Measurements from ENCODE around the gene CASTOR1. TPM values are rescaled to one million over a fixed set of nuclear protein-coding genes. Genes with fewer than 3 reads are reported as not detected.

CASTOR1 gene
- total and polyA plus RNA-seq, 2 donors, result 7.5 to 21.7 TPM

DNA sequence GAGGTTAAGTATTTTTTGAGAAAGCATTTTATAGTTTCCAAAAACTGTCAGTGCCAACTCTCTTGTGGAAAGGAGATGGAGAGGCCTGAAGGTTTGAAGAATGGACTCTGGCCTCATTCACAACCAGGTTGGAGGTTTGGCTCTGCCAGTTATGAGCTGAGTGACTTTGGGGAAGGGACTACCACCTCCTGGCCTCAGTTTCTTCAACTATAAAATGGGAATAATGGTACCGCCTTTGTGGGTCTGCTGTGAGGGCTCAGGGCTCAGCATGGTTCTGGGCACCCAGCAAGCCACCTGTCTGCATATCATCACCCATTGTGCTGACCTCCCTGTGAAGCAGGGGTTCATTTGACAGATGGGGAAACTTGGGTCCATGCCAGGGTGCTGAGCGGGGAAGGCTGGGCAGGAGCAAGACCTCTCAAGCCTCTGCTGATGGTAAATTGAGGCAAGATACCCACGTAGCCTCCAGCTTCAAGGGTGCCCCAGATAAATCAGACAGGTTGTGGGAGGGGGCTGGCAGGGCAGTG is 39.2 kb downstream of the CASTOR1 start:
- H3K27ac ChIP-seq (ENCODE audit: low read depth), result no peak overlapping the region
- DNase-seq (ENCODE audit: extremely low spot score), result no peak
- WGBS, result 93% methylated on average over 3 of the region's 3 CpGs
- H3K36me3 ChIP-seq (ENCODE audit: insufficient read depth), result no peaks in the 10 kb centered on the region
- no peaks in the 10 kb centered on the region for H3K4me1 ChIP-seq (ENCODE audit: insufficient read depth)
- H3K4me3 ChIP-seq (ENCODE audit: low read depth, low read length), result no peak overlapping the region

DNA sequence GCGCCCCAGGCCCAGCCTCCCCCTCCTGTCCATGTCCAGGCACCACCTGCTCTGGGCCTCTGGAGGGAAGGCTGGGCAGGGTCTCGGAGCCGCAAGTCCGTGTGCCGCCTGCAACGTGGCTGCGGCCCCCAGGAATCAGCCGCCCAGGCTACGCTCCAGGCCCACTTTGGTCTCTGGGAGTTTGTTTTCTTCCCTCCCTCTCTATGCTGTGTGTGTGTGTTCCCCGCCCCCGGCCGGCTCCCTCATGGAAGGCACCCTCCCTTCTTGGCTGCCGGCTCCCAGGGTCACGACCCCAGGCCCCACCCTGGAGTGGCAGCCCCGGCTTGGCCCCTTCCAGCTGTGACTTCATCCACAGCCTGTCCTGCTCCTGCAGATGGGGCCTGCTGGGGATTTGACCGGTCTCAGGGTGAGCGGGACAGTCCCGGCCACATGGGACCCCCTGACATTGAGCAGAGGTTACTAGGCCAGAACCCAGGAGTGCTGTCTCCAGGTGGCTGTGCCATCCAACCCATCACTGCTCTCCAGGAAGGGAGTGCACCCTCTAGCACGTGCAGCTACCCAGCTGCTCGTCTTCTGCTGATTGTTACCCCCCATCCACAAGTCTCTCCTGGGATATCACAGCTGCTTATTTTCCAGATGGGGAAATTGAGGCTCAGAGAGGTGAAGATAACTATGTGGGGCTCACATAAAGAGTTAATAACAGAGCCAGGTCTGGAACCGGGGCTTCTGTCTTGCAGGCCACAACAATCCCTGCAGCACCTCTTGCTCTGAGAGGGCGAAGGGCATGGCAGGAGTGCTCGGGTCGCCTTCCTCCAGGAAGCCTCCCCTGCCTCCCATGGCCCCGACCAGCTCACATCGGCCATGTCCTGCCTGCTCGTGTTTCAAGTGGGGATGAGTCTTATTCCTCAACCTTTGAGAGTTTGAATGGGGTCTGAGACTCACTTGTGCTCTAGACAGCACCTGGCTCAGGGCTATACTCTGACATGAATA is 40.0 kb downstream of the CASTOR1 start:
- Histone ChIP-seq H3K36me3 (ENCODE audit: insufficient read depth) (no peaks in the 10 kb centered on the region), H3K4me1 (ENCODE audit: insufficient read depth) (no peaks in the 10 kb centered on the region), H3K27ac (ENCODE audit: low read depth) (no peak overlapping the region), H3K4me3 (ENCODE audit: low read depth, low read length) (no peak overlapping the region)
- no peak for DNase-seq (ENCODE audit: extremely low spot score)
- 64% methylated on average over 27 of the region's 27 CpGs for WGBS

DNA sequence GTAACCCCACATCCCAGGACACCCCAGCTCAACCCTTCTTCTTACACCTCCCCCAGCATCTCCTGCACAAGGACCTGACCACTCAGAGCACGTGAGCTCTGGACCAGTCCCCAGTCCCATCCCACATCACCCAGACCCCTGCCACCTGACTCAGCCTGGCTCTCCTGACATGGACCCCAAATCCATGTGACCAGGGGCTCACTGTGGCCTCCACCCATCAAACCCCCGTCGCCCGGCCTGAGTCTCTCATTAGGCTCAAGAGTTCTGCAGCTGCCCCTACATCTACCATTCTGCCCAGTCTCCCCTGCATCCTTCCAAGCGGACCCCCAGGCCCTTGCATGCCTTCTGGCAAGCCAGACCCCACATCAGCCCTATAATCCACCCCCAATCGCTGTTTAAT is 40.8 kb downstream of the CASTOR1 start:
- Histone ChIP-seq H3K27ac (ENCODE audit: low read depth) (no peak overlapping the region), H3K4me1 (ENCODE audit: insufficient read depth) (no peaks in the 10 kb centered on the region), H3K36me3 (ENCODE audit: insufficient read depth) (no peaks in the 10 kb centered on the region), H3K4me3 (ENCODE audit: low read depth, low read length) (no peak overlapping the region)
- no peak for DNase-seq (ENCODE audit: extremely low spot score)
- WGBS, result 60% methylated on average over 6 of the region's 6 CpGs

DNA sequence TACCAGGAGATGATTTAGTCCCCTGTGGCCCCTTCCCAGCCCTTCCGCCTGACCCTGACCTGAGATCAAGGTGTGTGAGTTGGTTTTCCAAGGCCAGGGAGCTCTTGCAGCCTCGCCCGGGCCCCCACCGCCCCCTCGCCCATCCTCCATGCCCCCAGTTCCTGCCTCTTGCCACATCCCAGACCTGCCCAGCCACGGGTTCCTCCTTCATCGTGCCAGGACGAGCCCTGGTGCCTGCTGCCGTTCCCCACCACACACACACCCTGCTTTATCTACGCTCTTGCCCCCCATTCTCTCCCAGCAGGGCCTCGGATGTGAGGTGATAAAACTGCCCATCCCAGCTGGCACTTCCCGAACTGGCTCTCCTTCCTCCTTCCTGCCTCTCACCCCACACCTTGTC is 41.3 kb downstream of the CASTOR1 start:
- Histone ChIP-seq H3K4me1 (ENCODE audit: insufficient read depth) (no peaks in the 10 kb centered on the region), H3K27ac (ENCODE audit: low read depth) (no peak overlapping the region), H3K36me3 (ENCODE audit: insufficient read depth) (no peaks in the 10 kb centered on the region), H3K4me3 (ENCODE audit: low read depth, low read length) (no peak overlapping the region)
- no peak for DNase-seq (ENCODE audit: extremely low spot score)
- 73% methylated on average over 12 of the region's 12 CpGs for WGBS

DNA sequence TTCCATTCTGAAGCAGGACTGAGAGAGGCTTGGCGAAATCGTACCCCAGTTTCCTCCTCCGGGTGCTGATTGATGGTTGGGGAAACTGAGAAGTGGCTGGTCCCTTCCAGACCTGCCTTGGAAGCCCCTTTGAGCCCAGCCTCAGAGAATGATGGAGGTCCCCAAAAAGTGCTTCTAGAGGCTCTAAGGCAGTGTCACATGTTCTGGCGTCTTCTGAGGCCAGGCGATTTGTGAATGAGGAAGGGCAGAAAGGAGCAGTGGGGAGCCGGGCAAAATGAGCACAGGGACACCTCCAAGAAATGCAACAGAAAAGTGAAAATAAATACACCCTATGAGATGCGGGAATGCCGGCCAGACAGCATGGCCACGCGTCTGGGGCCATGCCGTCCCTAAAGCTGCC is 41.7 kb downstream of the CASTOR1 start:
- Histone ChIP-seq H3K27ac (ENCODE audit: low read depth) (no peak overlapping the region), H3K4me1 (ENCODE audit: insufficient read depth) (no peaks in the 10 kb centered on the region), H3K36me3 (ENCODE audit: insufficient read depth) (no peaks in the 10 kb centered on the region), H3K4me3 (ENCODE audit: low read depth, low read length) (no peak overlapping the region)
- WGBS, result 83% methylated on average over 11 of the region's 11 CpGs
- DNase-seq (ENCODE audit: extremely low spot score), result no peak

DNA sequence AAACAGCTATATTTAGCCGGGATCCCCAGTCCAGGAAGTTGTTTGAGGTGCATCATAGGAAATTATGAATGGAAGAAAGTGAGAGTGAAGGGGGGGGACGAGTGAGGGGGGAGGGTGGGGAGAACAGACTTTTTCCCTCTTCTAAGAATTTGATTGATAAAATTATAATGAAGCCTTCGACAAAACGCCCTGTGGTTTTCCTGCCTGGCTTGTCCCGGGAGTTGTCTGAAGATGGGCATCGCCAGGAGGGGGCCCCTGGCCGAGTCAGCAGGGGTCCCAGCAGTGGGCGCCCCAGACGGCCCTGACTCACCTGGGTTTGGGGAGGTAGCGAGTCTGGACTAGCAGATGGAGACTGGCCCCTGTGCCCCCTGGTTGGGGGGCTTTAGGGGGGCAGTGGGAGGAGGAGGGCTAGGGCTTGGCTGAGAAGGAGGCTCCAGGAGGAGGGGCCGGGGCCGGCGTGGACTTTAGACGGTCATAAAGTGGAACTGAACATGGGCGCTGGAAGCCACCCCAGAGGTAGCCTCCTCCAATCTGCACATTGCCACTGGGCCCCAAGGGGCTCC is 42.4 kb downstream of the CASTOR1 start:
- peak overlapping the region; percentile 35 for H3K4me3 ChIP-seq (ENCODE audit: low read depth, low read length)
- no peak for DNase-seq (ENCODE audit: extremely low spot score)
- H3K27ac ChIP-seq (ENCODE audit: low read depth), result no peak overlapping the region
- H3K4me1 ChIP-seq (ENCODE audit: insufficient read depth), result no peaks in the 10 kb centered on the region
- H3K36me3 ChIP-seq (ENCODE audit: insufficient read depth), result no peaks in the 10 kb centered on the region
- WGBS, result 27% methylated on average over 15 of the region's 15 CpGs

DNA sequence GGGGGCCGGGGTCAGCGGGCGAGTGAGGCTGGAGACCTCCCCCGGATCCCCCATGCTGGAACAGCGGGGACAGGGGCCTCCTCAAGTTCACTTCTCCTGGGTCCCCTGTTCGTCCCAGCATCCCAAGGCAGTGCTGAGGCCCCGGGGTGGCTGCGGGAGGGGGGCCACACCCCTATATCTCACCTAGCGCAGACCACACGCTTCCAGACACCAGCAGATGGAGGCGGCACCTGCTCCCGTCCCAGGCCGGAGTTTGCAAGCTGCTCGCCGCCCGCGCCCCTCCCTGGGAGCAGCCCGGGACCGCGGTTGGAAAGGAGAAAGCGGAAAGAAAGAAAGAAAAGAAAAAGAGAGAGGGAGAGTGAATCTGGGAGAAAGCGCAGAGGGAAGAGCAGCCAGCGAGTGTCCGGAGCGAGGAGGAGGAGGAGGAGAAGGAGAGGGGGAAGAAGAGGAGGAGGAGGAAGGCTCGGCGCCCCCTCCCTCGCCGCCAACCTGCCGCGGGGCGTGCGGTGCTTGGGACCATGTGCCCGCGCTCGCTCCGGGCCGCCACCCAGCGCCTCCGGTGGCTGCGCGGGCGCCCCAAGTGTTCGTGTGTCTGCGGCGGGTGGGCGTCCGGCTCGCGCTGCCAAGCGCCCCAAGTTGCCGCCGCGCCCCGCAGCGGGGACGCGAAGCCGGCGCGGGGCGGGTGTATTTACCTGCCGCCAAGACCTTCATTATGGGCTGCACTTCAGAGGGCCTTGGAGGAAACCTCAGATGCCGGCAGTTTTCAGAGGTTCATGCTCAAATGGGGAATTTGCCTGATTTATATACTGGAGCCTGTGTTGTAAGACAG is 43.1 kb downstream of the CASTOR1 start, which contains the start of gene LIF:
LIF (minus strand) TSS at position 775 of the 829 bp plus-strand sequence; CDS start at position 711, 64 bp downstream.
- 2% methylated on average over 64 of the region's 64 CpGs for WGBS
- H3K27ac ChIP-seq (ENCODE audit: low read depth), result peak within 1 kb of the TSS; percentile 30
- H3K4me3 ChIP-seq (ENCODE audit: low read depth, low read length), result peak within 1 kb of the TSS; percentile 35
- no peak for DNase-seq (ENCODE audit: extremely low spot score)
- no peaks in the 10 kb centered on the region for H3K36me3 ChIP-seq (ENCODE audit: insufficient read depth)
- H3K4me1 ChIP-seq (ENCODE audit: insufficient read depth), result no peaks in the 10 kb centered on the region

DNA sequence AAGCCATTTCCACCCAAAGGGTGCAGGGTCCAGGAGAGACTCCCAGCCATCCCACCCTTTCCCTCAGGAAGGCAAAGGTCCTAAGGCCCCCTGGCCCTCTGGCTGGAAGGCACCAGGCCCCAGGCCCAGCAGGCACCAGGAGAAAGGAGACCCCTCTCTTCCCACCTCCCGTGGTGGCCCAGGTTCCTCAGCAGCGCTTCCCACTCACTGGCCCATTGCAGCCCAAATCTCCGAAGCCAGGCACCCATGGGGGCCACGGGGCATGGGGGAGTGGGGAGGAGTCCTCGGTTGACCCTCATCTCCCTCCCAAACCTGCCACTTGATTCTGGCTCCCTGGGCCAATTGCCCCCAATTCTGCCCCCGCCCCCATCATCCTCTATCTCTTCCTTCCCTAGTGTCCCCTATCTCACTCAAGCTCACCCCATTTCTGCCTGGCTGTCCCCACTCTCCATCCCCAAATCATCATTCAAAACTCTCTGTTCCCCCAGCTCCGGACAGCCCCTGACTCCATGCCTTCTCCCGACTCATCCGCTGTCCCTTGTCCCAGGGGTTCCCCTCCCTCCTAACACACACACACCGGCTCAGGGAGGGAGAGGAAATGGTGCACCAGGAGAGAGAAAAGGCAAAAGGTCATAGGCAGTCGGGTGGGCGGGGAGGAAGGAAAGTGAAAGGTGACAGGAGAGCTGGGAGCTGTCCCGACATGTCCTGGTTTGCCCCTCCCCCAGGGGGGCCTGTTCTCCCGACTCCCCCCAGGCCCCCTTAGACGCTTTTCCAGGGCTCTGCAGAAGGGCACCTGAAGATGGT is 43.9 kb downstream of the CASTOR1 start:
- Histone ChIP-seq H3K36me3 (ENCODE audit: insufficient read depth) (no peaks in the 10 kb centered on the region), H3K4me1 (ENCODE audit: insufficient read depth) (no peaks in the 10 kb centered on the region), H3K4me3 (ENCODE audit: low read depth, low read length) (peak overlapping the region; percentile 35), H3K27ac (ENCODE audit: low read depth) (no peak overlapping the region)
- 61% methylated on average over 15 of the region's 15 CpGs for WGBS
- DNase-seq (ENCODE audit: extremely low spot score), result no peak

DNA sequence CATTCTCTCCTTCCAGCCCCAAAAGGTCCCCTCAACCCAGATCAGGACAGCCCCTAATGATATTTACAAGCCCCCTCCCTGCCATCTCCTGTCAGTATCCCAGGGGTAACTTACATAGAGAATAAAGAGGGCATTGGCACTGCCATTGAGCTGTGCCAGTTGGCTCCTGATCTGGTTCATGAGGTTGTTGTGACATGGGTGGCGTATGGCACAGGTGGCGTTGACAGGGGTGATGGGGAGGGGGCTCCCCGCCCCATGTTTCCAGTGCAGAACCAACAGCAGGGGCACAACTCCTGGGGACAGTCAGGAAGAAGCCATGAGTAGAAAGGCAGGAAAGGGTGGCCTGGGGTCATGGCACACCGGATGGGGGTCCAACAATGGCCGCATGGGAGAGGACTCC is 44.7 kb downstream of the CASTOR1 start:
- no peak overlapping the region for H3K27ac ChIP-seq (ENCODE audit: low read depth)
- no peaks in the 10 kb centered on the region for H3K36me3 ChIP-seq (ENCODE audit: insufficient read depth)
- WGBS, result 93% methylated on average over 5 of the region's 5 CpGs
- H3K4me1 ChIP-seq (ENCODE audit: insufficient read depth), result no peaks in the 10 kb centered on the region
- no peak for DNase-seq (ENCODE audit: extremely low spot score)
- H3K4me3 ChIP-seq (ENCODE audit: low read depth, low read length), result no peak overlapping the region

DNA sequence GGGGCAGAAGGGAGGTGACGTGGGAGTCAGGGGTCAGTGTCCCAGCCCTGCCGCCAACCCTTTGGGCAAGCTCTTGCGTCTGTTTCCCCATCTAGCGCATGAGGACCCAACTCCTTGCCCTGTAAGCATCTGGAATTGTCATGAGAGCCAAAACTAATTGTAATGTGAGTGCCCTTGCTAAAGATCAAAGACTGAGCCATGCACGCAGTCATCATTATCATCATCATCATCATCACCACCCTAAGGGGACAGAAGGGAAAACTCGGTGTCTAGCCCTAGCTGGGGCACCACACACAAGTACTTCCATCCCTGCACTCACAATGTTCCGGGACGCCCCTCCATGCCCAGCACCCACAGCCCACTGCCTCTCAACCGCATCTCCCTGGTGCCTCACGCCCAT is 45.2 kb downstream of the CASTOR1 start:
- Histone ChIP-seq H3K4me3 (ENCODE audit: low read depth, low read length) (no peak overlapping the region), H3K27ac (ENCODE audit: low read depth) (no peak overlapping the region), H3K4me1 (ENCODE audit: insufficient read depth) (no peaks in the 10 kb centered on the region), H3K36me3 (ENCODE audit: insufficient read depth) (no peaks in the 10 kb centered on the region)
- WGBS, result 93% methylated on average over 10 of the region's 10 CpGs
- no peak for DNase-seq (ENCODE audit: extremely low spot score)

DNA sequence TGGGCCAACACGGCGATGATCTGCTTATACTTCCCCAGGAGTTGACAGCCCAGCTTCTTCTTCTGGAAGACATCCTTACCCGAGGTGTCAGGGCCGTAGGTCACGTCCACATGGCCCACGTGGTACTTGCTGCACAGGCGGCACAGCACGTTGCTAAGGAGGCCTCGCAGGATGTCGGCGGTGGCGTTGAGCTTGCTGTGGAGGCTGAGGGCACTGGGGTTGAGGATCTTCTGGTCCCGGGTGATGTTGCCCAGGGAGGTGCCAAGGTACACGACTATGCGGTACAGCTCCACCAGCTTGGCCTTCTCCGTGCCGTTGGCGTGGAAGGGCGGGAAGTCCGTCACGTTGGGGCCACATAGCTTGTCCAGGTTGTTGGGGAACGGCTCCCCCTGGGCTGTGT is 45.6 kb downstream of the CASTOR1 start:
- H3K4me1 ChIP-seq (ENCODE audit: insufficient read depth), result no peaks in the 10 kb centered on the region
- no peak for DNase-seq (ENCODE audit: extremely low spot score)
- WGBS, result 94% methylated on average over 22 of the region's 22 CpGs
- H3K27ac ChIP-seq (ENCODE audit: low read depth), result no peak overlapping the region
- no peaks in the 10 kb centered on the region for H3K36me3 ChIP-seq (ENCODE audit: insufficient read depth)
- no peak overlapping the region for H3K4me3 ChIP-seq (ENCODE audit: low read depth, low read length)

DNA sequence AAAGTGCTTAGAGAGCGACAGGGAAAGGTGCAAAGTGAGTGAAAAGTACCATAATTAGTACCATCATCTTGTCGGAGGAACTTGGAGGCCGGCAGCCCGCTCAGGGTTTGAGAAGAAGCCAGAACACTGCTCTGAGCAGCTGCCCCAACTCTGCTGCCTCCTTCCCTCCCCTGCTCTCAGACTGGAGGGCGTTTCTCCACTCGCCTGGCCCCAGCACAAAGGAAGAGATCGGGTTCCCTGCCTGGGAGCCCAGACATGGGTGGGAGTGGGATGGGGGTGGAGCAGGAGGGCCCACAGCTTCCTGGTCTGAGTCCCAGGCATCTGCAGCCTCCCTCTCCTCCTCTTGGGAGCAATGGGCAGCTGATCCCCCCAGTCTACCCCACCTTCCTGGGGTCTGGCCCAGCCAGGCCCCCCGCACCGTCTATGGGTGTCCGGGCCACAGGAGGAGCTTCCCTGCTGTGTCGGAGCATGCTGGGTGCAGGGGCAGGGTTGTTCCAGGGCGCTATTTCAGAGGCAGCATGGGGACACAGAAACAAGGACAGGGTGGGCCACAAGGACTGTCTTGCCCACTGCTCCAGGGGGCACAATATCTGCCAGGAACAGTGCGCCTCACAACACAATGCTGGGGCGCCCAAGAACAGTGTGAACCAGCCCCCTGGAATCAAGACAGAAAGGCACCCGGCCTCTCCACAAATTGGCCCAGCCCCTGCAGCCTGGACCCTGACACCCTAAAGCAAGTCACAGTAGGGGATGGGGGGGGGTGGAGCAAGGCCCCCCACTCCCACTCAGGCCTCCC is 47.5 kb downstream of the CASTOR1 start:
- H3K36me3 ChIP-seq (ENCODE audit: insufficient read depth), result no peaks in the 10 kb centered on the region
- 61% methylated on average over 15 of the region's 15 CpGs for WGBS
- no peak overlapping the region for H3K4me3 ChIP-seq (ENCODE audit: low read depth, low read length)
- H3K4me1 ChIP-seq (ENCODE audit: insufficient read depth), result no peaks in the 10 kb centered on the region
- H3K27ac ChIP-seq (ENCODE audit: low read depth), result no peak overlapping the region
- DNase-seq (ENCODE audit: extremely low spot score), result no peak
